Endometrial microvascular endothelial cells (primary cell): Measurements from ENCODE around the gene CYFIP2. TPM values are rescaled to one million over a fixed set of nuclear protein-coding genes. Genes with fewer than 3 reads are reported as not detected.

Experiments used
- in situ Hi-C: cut with HindIII; loops from 2 replicates; pipeline ENCODE4 v1.10.0; 2017; ENCODE audit warnings: low sequenced_read_pairs, low pct_unique_long_range_greater_than_20kb; ENCODE audit errors: inconsistent ontology term
- total RNA-seq: library from RNA; depleted of rRNA; stranded (reverse); fragments of >200 nt; gene quantifications from one replicate; pipeline ENCODE4 v1.2.3, GENCODE V29; 2015; ENCODE audit errors: inconsistent ontology term

CYFIP2 gene
- total RNA-seq, 1 donor from 2014 or later: 10.4 TPM

DNA sequence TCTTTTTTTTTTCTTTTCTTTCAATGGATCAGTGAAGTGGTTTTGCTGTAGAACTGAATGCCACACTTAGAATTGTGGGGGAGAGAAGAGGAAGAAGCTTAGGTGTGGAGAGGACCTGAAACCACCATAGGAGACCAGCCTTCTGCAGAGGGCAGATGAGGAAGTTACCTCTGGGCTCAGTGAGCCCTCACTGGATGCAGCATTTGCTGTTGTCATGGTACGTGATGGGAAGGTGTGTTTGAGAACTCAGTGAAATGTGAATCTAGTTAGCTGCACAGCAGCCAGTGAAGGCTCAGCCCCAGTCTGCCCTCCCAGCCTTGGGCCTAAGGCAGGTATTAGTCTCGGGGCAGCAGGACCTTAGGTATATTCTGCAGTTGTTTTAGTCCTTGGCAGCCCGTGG, 17.5 kb downstream of the CYFIP2 start:
- in situ Hi-C loops: no loop called here

DNA sequence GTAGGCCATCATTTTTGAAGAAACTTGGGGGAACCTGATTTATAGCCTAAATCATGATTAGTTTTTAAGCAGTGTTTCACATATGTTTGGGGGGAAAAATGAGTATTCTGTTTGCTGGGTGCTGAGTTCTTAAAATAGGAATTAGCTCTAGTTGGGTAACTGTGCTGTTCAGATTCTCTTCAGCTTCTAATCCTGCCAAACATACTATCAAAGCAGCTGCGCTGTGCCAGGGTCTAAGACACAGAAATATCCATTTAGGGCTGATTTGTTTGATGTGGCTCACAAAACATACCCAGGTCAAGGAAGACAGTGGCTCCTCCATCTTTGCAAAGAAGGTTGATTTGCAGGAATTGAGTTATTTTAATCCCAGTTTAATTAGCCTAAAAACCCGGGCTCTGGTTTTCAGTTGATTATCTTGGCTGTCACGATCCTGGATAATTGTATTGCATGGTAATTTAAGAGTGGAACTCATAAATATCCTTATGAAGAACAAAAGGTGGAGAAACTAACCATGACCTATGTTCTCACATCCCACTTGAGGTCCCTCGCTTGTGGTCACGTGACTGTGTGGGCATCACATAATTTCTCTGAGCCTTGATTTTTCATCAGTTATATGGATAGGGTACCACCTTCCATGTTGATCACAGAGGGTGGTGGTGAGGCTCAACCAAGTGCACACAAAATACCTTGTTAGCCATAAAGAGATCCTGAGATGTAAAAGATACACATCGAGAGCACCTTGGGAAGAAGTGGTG, 18.7 kb downstream of the CYFIP2 start:
- in situ Hi-C loops: no loop called here

DNA sequence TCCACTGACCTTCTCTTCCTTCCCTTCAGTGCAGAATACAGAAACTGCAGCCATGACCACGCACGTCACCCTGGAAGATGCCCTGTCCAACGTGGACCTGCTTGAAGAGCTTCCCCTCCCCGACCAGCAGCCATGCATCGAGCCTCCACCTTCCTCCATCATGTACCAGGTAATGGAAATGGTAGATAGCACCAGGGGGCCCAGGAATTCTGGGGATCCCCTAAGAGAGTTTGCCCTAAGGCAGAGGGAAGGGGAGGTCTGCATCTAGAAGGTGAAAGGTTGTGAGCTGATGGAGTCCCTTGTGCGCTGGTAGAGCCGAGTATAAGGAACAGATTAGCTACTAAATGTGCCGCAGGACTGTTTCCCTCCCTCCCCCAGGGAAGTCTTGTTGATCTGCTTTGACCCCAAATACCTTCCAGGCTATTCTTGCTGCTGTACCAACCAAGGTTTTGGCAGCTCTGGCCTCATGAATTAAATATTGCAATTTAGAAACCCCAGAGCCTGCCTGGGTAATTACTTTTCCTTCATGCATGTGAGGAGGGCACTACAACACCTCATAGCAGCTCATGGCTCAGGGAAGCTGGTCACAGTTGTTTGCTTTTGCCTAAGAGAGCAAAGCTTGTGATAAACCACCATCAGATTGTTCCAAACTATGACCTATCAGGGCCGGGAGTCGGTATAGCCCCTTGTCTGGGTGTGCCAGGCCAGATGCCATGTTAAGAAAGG, 19.6 kb downstream of the CYFIP2 start:
- in situ Hi-C loops: no loop called here

DNA sequence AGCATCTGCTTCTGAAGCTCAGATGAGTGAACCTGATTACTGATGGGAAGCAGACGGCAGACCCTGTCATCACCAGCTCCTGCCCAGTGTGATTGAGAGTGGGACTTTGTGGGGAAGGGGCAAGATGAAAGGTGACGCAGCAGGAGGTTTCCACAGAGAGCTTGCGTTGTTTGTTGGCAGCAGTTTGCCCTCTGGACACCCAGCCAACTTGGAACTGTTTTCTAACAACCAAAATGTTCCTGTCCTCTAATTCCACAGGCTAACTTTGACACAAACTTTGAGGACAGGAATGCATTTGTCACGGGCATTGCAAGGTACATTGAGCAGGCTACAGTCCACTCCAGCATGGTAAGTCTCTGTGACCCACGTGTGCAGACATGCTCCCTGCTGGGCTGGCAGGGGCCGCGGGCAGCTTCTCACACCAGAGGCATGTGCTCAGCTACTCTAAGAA, 20.9 kb downstream of the CYFIP2 start:
- in situ Hi-C loops: no loop called here

DNA sequence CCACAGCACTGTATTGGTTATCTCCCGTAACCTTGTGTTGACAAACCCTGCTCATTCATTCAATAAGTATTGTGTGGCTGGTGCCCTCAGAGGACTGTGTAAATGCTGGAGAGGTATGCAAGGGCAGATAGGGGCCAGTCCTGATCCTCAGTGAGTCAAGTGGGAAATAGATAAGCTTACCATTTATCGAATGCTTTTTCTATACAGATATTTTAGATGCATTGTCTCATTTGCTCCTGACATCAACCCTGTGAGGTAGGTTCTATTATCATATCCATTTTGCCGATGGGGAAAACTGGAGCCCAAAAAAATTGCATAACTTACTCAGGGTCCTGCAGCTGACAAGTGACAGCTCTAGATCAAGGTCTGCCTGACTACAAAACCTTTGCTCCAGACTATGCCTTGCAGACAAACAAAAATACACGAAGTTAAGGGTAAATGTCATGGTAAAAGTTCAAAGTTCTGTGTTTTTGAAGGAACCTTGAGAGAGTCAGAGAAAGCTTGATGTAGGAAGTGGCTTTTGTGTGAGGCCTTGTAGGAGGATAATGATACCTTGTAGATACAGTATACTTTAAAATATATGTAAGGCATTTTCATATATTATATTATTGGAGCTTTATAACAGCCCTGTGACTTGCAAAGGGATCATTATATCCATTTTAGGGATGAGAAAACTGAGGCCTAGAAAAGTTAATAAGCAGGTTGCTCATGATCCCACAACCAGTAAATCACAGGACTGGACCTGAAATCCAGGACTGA, 22.7 kb downstream of the CYFIP2 start:
- in situ Hi-C loops: no loop called here

DNA sequence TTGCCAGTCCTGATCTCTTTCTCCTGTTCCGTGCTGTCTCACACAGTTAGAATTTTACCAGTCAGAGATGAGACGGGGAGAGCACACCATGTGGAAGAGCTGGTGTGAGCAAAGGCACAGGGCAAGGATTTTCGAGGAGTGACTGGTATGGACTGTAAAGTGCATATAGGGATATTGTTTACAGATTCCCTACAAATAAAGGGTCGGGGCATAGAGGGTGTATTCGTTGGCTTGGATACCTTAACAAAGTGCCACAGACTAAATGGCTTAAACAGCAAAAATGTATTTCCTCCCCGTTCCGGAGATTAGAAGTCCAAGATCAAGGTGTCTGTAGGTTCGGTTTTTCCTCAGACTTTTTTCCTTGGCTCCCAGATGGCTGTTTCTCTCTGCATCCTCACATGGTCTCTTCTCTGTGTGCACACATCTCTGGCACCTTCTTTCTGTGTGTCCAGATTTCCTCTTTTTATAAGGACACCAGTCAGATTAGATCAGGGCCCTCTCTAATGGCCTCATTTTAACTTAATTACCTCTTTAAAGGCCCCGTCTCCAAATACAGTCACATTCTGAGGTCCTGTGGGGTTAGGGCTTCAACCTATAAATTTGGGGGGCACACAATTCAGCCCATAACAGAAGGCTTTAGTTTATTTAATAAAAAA, 23.4 kb downstream of the CYFIP2 start:
- in situ Hi-C loops: no loop called here

DNA sequence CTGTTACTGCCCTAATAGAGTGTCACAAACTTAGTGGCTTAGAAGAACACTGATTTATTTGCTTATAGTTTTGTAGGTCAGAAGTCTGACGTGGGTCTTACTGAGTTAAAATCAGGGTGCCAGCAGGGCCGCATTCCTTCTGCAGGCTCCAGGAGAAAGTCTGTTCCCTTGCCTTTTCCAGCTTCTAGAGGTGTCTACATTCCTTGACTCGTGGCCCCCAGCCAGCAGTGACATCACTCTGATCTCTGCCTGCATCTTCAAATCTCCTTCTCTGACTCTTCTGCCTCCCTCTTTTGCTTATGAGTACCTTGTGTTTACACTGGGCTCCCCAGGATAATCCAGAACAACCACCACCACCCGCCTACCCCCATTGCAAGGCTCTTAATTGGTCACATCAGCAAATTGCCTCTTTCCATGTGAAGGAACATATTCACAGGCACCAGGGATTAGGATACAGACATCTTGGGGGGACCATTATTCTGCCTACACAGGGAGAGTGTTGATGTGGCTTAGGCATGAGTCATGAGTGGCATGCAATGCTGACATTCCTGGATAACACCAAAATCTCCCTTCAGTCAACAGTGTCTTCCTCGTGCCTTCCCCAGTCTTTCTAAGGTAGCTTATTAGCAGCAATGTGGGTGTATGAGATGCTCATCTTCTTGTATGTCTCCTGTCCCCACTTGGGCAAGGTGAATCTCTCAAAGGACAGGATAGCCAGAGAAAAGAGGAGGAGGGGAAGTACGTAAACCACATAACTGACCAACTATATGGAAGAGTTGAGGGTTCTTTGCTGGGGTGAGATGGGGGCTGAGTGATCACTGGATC, 24.4 kb downstream of the CYFIP2 start:
- in situ Hi-C loops: no loop called here

- in situ Hi-C loops: no loop called here
These were observed 25.2 kb downstream of the CYFIP2 start for GRCh38 chr5:157290981-157291711.

DNA sequence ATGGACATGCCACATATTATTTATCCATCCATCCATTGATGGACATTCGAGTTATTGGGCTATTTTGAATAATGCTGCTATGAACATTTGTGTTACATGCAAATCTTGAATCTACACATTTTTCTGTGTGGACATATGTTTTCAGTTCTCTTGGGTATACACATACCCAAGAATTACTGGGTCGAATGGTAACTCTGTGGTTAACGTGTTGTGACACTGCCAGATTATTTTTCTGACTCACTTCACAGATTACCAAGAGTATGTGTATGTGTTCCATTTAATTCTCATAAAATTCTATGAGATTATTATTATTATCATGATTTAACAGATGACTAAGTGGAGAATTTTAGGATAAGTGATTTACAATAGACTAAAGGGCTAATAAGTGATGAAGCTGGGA, 26.7 kb downstream of the CYFIP2 start:
- in situ Hi-C loops: no loop called here

GRCh38 chr5:157294407-157295091, 28.6 kb downstream of the CYFIP2 start:
- in situ Hi-C loops: no loop called here

DNA sequence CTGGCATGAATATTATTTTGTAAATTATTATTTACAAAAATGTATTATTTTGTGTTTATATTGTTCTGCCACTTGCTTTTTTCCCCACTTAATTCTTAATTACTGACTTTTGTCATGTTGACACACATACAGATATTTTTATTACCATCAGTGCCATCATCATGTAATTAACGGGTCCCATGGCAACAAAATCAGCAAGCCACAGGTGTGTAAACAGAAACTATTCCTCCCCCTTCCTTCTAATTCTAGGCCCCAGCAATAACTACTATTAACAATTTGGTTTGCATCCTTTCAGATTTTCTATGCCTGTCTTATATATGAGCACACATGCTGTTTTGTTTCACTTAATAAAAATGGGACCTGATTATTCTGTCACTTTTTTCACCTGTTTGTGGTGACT, 29.3 kb downstream of the CYFIP2 start:
- in situ Hi-C loops: no loop called here

GRCh38 chr5:157300564-157300963, 34.6 kb downstream of the CYFIP2 start:
- in situ Hi-C loops: no loop called here

- in situ Hi-C loops: no loop called here
These were observed 35.1 kb downstream of the CYFIP2 start for GRCh38 chr5:157301066-157301465.

GRCh38 chr5:157303023-157303422, 37.1 kb downstream of the CYFIP2 start:
- in situ Hi-C loops: no loop called here

DNA sequence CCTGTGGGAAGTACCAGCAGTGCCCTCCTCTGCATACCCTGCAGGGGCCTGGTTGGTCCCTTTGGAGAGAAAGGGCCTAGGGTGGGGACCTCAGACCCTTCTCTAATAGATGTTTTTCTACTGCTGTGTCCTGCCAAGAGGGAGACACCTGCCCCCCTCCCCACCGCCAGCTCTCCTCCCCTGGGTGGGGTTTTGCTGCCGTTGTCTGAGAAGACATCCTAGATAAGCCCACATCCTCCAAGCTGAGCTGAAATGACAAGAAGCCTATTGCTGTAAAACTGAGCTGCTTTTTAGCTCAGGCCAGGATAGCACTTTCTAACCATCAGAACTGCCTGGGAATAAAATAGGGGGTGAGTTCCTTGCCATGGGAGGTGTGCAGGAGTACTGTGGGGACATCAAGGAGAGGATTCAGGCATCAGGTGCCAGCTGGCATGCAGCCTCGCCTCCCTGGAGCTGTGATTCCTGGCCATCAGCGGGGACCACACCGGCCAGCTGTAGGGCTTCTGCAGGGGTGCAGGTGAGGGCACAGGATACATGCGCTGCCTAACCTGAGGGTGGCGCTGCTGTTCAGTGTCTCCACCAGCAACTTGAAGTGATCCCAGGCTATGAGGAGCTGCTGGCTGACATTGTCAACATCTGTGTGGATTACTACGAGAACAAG, 37.9 kb downstream of the CYFIP2 start:
- in situ Hi-C loops: no loop called here

DNA sequence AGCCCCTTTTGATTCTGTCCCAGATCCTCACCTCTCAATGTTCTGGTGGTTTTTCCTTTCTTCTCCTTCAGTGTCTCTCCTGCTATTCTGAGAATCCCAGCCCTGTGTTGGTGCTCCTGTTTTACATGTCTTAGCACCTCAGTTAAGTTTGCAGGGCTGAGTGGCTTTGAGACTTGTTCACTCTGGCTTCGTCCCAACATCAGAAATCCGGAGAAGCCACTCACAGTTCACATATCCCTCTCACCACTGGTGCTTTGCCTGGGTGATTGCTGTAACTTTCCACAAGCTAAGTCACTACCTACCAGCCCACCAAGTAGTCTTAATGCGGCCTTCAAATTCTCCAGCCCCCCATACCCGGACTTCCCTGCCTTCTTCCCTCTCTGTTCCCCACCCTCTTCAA, 40.2 kb downstream of the CYFIP2 start:
- in situ Hi-C loops: no loop called here
